MG63 (cell line): ENCODE results near the gene ENPP7. TPM values are rescaled to one million over a fixed set of nuclear protein-coding genes. Genes with fewer than 3 reads are reported as not detected.
A peak's percentile ranks its signal among the peaks of the same experiment; 100 is the strongest.

Experiments used
- DNase-seq: peaks from one replicate; pipeline ENCODE4 v3.0.0-alpha.2; 2020
- H3K27me3 ChIP-seq: fragments of 250-450 bp; sonication (Bioruptor Pico); 2 replicates; pipeline ENCODE4 v1.5.1; 2020; ENCODE audit warnings: mild to moderate bottlenecking, moderate library complexity
- H3K36me3 ChIP-seq: fragments of 250-450 bp; sonication (Bioruptor Pico); 2 replicates; pipeline ENCODE4 v1.5.1; 2020; ENCODE audit warnings: mild to moderate bottlenecking, moderate library complexity
- H3K4me3 ChIP-seq: fragments of 250-450 bp; sonication (Bioruptor Pico); 2 replicates; pipeline ENCODE4 v1.5.1; 2020; ENCODE audit warnings: mild to moderate bottlenecking, moderate library complexity
- H3K9me3 ChIP-seq: fragments of 250-450 bp; sonication (Bioruptor Pico); 2 replicates; pipeline ENCODE4 v1.5.1; 2020; ENCODE audit warnings: mild to moderate bottlenecking, moderate library complexity
- total RNA-seq: library from RNA; depleted of rRNA; stranded (reverse); fragments of >200 nt; shearing (Covaris generic); gene quantifications from 2 replicates; pipeline ENCODE4 v1.2.3, GENCODE V29; 2014; ENCODE audit warnings: low replicate concordance; rRNA removed

The ENPP7 gene
- total RNA-seq, 1 experiment from 2014 or later, result not detected

DNA sequence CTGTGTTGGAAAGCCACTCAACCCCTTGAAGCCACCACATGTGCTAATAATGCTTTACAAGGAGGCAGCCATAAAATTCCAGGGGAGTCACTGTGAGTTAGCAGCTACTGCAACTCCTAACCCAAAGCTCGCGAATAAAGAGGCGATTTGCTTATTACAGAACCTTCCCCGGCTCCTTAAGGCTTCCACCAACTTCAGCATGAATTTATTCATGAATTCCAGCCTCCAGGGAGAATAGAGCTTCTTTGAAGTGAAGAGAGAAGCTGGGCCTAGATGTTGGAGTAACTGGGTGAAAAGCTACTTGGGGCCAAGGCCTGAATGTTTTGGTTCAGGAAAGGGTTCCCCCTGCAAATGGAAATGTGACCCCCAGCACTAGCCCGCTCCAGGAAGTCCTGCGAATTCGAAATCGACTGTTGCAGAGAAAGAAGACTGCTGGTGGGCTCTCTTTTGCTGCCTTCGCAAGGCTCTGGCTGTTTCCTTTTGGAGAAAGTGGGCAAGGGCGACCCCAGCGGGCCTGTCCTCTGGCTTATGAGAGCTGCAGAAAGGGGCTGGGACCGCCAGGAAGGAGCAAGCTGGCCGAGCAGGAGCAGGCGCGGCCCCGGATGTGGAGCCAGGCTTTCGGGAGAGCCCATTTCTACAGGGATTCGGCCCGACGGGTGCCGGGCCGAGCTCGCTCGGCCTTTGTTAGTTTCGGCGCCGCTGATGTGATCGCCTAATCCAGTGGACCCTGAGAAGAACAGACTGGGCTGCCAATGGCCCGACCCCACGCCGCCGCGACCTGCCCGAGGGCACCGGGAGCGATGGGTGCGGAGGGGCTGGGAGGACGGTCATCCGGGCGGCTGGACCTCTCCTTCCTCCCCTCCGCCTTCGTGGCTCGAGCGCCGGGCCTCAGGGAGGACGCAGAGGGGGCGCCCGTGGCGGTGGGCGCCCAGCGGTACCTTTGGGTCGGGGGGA lies 58.5 kb downstream of the ENPP7 start:
- Histone ChIP-seq H3K9me3 (no peaks in the 10 kb centered on the region), H3K36me3 (peaks cover 4% of the 10 kb centered on the region), H3K27me3 (peaks cover 8% of the 10 kb centered on the region), H3K4me3 (no peak overlapping the region)
- DNase-seq, result no peak

DNA sequence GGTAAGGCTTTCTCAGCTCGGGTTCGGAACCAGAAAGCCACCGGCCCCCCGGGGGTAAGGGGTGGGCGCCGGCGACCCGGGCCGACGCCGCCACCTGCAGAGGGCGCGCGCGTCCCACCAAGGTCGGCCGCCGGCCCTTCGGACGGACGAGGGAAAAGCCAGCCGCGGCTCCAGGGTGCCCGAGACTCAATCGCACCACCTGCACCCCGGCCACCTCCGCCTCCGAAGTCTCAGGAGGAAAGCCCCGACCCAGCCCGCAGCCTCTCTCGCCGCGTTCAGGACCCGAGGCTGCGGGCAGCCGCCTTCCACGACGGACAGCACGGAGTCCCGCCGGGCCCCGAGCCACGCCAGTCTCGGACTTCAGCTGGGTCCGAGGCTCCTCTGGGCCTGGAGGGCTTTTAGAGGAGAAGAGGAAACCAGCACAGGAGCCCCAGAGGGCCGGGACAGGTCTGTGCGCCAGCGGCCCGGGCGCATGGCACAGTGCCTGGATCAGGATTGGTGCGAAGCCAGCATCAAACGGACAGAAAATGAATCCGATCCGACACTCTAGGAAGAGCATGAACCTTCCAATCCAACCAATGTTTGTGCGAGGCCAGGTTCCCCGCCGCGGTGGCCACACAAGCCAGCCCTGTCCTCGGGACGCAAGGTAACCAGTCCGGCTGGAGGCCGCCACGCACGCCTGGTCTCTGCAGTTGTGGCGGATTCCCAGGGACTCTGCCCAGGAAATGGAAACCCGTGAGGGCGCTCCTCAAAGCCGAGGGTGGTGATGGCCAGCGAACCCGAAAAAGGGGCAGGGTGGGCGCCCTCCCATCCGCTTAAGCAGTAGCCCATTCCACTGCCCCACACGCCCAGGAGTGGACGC lies 59.4 kb downstream of the ENPP7 start:
- Histone ChIP-seq H3K36me3 (peaks cover 9% of the 10 kb centered on the region), H3K27me3 (peaks cover 8% of the 10 kb centered on the region), H3K9me3 (no peaks in the 10 kb centered on the region), H3K4me3 (0 out of 2 replicates have a peak overlapping the region, but pooled peaks have one; percentile 15)
- peak; percentile 51 for DNase-seq

DNA sequence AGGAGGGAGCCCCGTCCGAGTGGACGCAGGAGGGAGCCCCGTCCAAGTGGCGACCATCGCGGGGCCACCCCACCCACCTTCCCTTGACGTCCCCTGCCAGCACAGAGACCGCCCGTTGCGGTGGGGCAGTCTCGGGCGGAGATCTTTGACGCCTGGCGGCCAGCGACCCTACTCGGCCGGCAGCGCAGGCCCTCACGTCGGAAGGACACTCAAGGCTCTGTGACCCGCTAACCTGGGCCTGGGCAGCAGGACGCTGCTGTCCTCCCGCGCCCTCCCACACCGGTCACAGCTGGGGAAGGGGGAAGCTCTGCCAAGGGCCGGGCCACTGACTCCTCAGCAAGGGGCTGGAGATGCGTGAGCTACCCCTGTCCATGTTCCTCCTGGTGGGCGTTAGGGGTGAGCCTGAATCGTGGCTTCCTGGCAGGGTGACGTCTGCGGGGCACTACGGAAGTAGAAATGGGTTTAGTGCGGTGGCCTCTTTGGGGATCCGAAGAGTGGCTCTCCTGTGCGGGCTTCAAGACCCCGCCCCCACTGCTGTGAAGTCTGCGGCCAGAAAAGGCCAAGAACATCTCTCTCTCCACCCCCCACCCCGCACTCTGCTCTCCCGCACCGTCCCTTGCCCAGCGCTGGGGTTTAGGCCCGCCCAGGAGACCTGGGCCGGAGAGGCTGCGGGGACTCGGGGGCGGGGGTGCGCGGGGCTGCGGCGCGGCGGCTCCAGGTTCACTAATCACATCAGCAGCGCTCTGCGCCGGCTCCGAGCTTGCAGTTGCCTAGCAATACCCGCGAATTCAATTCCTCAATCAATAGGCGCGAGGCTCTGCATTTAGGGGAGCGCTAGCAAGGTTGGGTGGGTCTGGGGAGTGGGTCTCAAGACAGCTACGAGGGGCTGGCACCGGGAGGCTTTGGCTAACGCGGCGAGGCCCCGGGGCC lies 60.3 kb downstream of the ENPP7 start:
- H3K36me3 ChIP-seq, result peaks cover 16% of the 10 kb centered on the region
- no peak for DNase-seq
- H3K4me3 ChIP-seq, result no peak overlapping the region
- H3K9me3 ChIP-seq, result no peaks in the 10 kb centered on the region
- H3K27me3 ChIP-seq, result peaks cover 8% of the 10 kb centered on the region

DNA sequence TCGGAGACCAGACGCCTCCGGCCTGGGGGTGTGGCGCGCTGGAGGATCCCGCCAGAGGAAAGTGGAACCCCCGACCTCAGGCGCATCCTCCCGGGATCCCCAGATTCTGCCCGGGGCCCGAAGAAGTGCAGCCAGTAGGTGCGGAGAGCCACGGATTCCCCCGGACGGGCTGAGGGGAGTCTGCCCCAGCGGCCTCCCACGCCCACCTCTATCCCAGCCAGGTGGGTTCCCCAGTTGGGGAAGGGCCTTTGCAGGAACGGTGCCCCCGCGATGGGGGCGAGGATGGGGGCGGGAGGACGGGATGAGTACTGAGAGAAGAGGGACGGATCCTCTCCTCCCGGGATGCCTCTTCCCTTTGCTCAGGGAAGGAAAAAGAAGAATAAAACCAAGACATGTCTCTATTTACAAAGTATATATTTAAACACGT lies 61.0 kb downstream of the ENPP7 start:
- peaks cover 16% of the 10 kb centered on the region for H3K36me3 ChIP-seq
- H3K27me3 ChIP-seq, result peaks cover 8% of the 10 kb centered on the region
- H3K4me3 ChIP-seq, result no peak overlapping the region
- DNase-seq, result no peak
- no peaks in the 10 kb centered on the region for H3K9me3 ChIP-seq

Other genes starting within 250 kb of the ENPP7 start
- not detected in 2 replicates for gene RBFOX3, start 119.9 kb upstream of the ENPP7 start, total RNA-seq
- 14.1 and 17.1 TPM in 2 replicates for gene CBX2, start 47.2 kb downstream of the ENPP7 start, total RNA-seq
- 7.7 and 15.7 TPM in 2 replicates for gene CBX8, start 66.1 kb downstream of the ENPP7 start, total RNA-seq
- 8.8 and 26.2 TPM in 2 replicates for gene CBX4, start 108.5 kb downstream of the ENPP7 start, total RNA-seq